GM12878 (cell line): ENCODE measurements around the gene FICD. TPM values are rescaled to one million over a fixed set of nuclear protein-coding genes. Genes with fewer than 3 reads are reported as not detected.

Source experiments
- CBX5 ChIP-seq: sonication (generic); IDR thresholded peaks from 2 replicates; pipeline ENCODE4 v1.6.1; 2016; ENCODE audit warnings: low read depth, moderate library complexity, mild to moderate bottlenecking, inconsistent platforms
- CHD2 ChIP-seq: IDR thresholded peaks from 2 replicates; pipeline ENCODE4 v1.6.1; 2011; ENCODE audit warnings: low read depth, low read length, improper control_type of control experiment, borderline replicate concordance
- CREM ChIP-seq: IDR thresholded peaks from 2 replicates; pipeline ENCODE4 v1.6.1; 2014; ENCODE audit warnings: antibody characterized with exemption, low read depth
- ETV6 ChIP-seq, 2 experiments: fragments of 450-650 bp in 1 of 2; IDR thresholded peaks in 1 of 2; conservative IDR thresholded peaks in 1 of 2; 2 replicates each; pipeline ENCODE4 v1.6.1; 2014; ENCODE audit warnings: antibody characterized with exemption in 1 of 2, borderline replicate concordance in 1 of 2, low read depth in 1 of 2, mild to moderate bottlenecking in 1 of 2, moderate library complexity in 1 of 2
- EZH2 ChIP-seq: IDR thresholded peaks from 2 replicates; pipeline ENCODE4 v1.6.1; 2012; ENCODE audit warnings: low read depth, mild to moderate bottlenecking, control low read depth, inconsistent platforms, low read length, borderline replicate concordance; ENCODE audit not compliant: control insufficient read depth
- HDAC2 ChIP-seq: fragments of 200-600 bp; sonication (generic); IDR thresholded peaks from 2 replicates; pipeline ENCODE4 v1.6.1; 2017
- HDAC6 ChIP-seq: fragments of 200-600 bp; sonication (generic); IDR thresholded peaks from one replicate; pipeline ENCODE4 v1.8.0; 2017; ENCODE audit warnings: antibody characterized with exemption; ENCODE audit not compliant: unreplicated experiment
- KAT2A ChIP-seq: conservative IDR thresholded peaks from 2 replicates; pipeline ENCODE4 v1.6.1; 2011; ENCODE audit warnings: low read depth, low read length; ENCODE audit not compliant: control insufficient read depth
- NFIC ChIP-seq: IDR thresholded peaks from 2 replicates; pipeline ENCODE4 v1.6.1; 2012; ENCODE audit warnings: low read depth, mild to moderate bottlenecking, inconsistent platforms, low read length, moderate library complexity
- NFYA ChIP-seq: IDR thresholded peaks from 2 replicates; pipeline ENCODE4 v1.6.1; 2011; ENCODE audit warnings: low read depth, mild to moderate bottlenecking, low read length, improper control_type of control experiment, borderline replicate concordance
- NR2C2 ChIP-seq: IDR thresholded peaks from 2 replicates; pipeline ENCODE4 v1.6.1; 2011; ENCODE audit warnings: borderline replicate concordance, low read depth; ENCODE audit not compliant: control insufficient read depth, insufficient read length
- NR2F1 ChIP-seq: fragments of 450-650 bp; conservative IDR thresholded peaks from 2 replicates; pipeline ENCODE4 v1.6.1; 2017; ENCODE audit warnings: mild to moderate bottlenecking
- POLR2AphosphoS5 ChIP-seq: IDR thresholded peaks from 2 replicates; pipeline ENCODE4 v1.6.1; 2011; ENCODE audit warnings: mild to moderate bottlenecking, low read length, inconsistent platforms
- RBBP5 ChIP-seq: fragments of 200-600 bp; sonication (generic); conservative IDR thresholded peaks from 2 replicates; pipeline ENCODE4 v1.6.1; 2016
- RUNX3 ChIP-seq: IDR thresholded peaks from 2 replicates; pipeline ENCODE4 v1.6.1; 2012; ENCODE audit warnings: low read length, inconsistent platforms
- SIN3A ChIP-seq: IDR thresholded peaks from 2 replicates; pipeline ENCODE4 v1.6.1; 2012; ENCODE audit warnings: low read depth, low read length, improper control_type of control experiment
- SP1 ChIP-seq: IDR thresholded peaks from one replicate; pipeline ENCODE4 v1.6.1; 2011; ENCODE audit warnings: low read depth, low read length
- SUZ12 ChIP-seq: fragments of 200-600 bp; sonication (generic); IDR thresholded peaks from one replicate; pipeline ENCODE4 v1.6.1; 2018; ENCODE audit warnings: antibody characterized with exemption, mild to moderate bottlenecking; ENCODE audit not compliant: unreplicated experiment
- ZNF274 ChIP-seq: IDR thresholded peaks from one replicate; pipeline ENCODE4 v1.8.0; 2011; ENCODE audit not compliant: insufficient read length, insufficient read depth
- ZZZ3 ChIP-seq: IDR thresholded peaks from 2 replicates; pipeline ENCODE4 v1.6.1; 2011; ENCODE audit warnings: low read depth; ENCODE audit not compliant: control insufficient read depth, insufficient read length
- polyA plus RNA-seq, 11 experiments: library from polyadenylated mRNA; depleted of rRNA in 4 of 11; unstranded in 6 of 11; stranded (reverse) in 5 of 11; fragments of >200 nt; fragmentation: Nextera tagmentation in 4 of 11; fragmentation: Illumina TruSeq in 1 of 11; extraction: Ambion mirVana in 4 of 11; extraction: Trizol in 1 of 11; gene quantifications; 1 replicate in 1 of 11; 2 replicates in 10 of 11; pipeline versions ENCODE4 v1.2.1 to v1.2.3, GENCODE V29; 2011 to 2016; ENCODE audit warnings: inconsistent platforms in 2 of 11, missing spikeins in 2 of 11, low read depth in 1 of 11
- total RNA-seq, 4 experiments: library from RNA; depleted of rRNA in 3 of 4; stranded (reverse); fragments of >200 nt in 3 of 4; fragmentation: Illumina TruSeq in 1 of 4; extraction: Trizol in 1 of 4; gene quantifications; 2 replicates each; pipeline versions ENCODE4 v1.2.1 to v1.2.3, GENCODE V29; 2013 to 2021
- TF ChIP-seq, protein P1 (sequence below): IDR thresholded peaks from 2 replicates; pipeline ENCODE4 v1.6.1; 2012; ENCODE audit warnings: low read depth, low read length, improper control_type of control experiment
- TF ChIP-seq, protein P2 (sequence below): IDR thresholded peaks from 2 replicates; pipeline ENCODE4 v1.6.1; 2012; ENCODE audit warnings: low read depth, low read length, improper control_type of control experiment
- TF ChIP-seq, protein P3 (sequence below): IDR thresholded peaks from 2 replicates; pipeline ENCODE4 v1.6.1; 2012; ENCODE audit warnings: low read depth, low read length, improper control_type of control experiment
- TF ChIP-seq, protein P4 (sequence below): fragments of 450-650 bp; IDR thresholded peaks from 2 replicates; pipeline ENCODE4 v1.6.1; 2018; ENCODE audit warnings: borderline replicate concordance, mild to moderate bottlenecking; ENCODE audit not compliant: partially characterized antibody
- TF ChIP-seq, protein P5 (sequence below): IDR thresholded peaks from 2 replicates; pipeline ENCODE4 v1.6.1; 2012; ENCODE audit warnings: low read length, inconsistent platforms

The FICD gene
- total and polyA plus RNA-seq, 10 of the 15 experiments (the other 5 are each of a cell fraction or from before 2014, with no cell fraction given): 1.1 to 9.4 (median 4.3) TPM

DNA sequence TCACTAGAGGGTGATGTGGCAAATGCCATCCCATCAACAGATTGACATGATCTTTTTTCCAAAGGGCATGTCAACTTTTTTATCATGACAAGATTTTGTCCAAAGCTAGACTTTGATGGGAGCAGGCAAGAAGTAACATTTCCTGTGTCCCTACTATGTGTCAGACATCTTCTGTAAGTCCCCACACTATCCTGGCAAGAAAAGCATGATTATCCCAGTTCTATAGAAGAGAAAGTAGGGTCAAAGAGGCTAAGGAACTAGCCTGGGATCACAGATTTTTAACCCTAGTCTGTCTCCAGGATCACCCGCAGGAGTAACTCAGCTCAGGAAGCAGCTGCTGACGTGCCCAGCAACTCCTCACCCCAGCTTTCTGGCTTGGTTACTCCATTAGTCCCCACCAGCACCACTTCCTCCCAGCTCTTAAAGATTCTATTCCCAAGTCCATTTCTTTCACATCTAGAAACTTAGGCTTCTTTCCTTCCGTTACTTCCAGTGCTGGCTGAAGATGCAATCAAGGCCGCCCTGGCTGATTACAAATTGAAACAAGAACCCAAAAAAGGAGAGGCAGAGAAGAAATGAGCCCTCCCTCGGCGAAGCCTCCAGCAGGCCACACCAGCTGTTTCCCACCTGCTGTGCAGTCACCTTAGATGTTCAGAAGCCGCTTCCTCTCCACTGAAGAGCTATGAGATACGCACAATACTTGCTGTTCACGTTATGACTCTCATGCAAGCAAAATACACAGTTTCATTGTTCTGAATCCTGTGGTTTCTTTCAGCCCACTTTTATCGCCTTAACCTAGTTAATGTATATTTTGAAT lies 53.5 kb downstream of the FICD start (continued):
- TF ChIP-seq SUZ12: no peak
- peak; percentile 92 for TF ChIP-seq CHD2
- TF ChIP-seq ZZZ3: no peak
- no peak for TF ChIP-seq RUNX3
- TF ChIP-seq, protein P1, sequence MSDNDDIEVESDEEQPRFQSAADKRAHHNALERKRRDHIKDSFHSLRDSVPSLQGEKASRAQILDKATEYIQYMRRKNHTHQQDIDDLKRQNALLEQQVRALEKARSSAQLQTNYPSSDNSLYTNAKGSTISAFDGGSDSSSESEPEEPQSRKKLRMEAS: 0 out of 2 replicates have a peak, but pooled peaks have one; percentile 40
- TF ChIP-seq HDAC2: no peak
- TF ChIP-seq ZNF274: no peak
- no peak for TF ChIP-seq KAT2A
- TF ChIP-seq SIN3A: 0 out of 2 replicates have a peak, but pooled peaks have one; percentile 44
- no peak for TF ChIP-seq RBBP5
- TF ChIP-seq CREM: peak; percentile 94
- TF ChIP-seq HDAC6: no peak
- TF ChIP-seq EZH2: no peak
- peak; percentile 89 for TF ChIP-seq SP1
- peak; percentile 90 for TF ChIP-seq NR2F1
- no peak for TF ChIP-seq NFIC
- TF ChIP-seq, protein P2, sequence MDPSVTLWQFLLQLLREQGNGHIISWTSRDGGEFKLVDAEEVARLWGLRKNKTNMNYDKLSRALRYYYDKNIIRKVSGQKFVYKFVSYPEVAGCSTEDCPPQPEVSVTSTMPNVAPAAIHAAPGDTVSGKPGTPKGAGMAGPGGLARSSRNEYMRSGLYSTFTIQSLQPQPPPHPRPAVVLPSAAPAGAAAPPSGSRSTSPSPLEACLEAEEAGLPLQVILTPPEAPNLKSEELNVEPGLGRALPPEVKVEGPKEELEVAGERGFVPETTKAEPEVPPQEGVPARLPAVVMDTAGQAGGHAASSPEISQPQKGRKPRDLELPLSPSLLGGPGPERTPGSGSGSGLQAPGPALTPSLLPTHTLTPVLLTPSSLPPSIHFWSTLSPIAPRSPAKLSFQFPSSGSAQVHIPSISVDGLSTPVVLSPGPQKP: no peak
- TF ChIP-seq, protein P3, sequence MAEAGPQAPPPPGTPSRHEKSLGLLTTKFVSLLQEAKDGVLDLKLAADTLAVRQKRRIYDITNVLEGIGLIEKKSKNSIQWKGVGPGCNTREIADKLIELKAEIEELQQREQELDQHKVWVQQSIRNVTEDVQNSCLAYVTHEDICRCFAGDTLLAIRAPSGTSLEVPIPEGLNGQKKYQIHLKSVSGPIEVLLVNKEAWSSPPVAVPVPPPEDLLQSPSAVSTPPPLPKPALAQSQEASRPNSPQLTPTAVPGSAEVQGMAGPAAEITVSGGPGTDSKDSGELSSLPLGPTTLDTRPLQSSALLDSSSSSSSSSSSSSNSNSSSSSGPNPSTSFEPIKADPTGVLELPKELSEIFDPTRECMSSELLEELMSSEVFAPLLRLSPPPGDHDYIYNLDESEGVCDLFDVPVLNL: no peak
- TF ChIP-seq, protein P4, sequence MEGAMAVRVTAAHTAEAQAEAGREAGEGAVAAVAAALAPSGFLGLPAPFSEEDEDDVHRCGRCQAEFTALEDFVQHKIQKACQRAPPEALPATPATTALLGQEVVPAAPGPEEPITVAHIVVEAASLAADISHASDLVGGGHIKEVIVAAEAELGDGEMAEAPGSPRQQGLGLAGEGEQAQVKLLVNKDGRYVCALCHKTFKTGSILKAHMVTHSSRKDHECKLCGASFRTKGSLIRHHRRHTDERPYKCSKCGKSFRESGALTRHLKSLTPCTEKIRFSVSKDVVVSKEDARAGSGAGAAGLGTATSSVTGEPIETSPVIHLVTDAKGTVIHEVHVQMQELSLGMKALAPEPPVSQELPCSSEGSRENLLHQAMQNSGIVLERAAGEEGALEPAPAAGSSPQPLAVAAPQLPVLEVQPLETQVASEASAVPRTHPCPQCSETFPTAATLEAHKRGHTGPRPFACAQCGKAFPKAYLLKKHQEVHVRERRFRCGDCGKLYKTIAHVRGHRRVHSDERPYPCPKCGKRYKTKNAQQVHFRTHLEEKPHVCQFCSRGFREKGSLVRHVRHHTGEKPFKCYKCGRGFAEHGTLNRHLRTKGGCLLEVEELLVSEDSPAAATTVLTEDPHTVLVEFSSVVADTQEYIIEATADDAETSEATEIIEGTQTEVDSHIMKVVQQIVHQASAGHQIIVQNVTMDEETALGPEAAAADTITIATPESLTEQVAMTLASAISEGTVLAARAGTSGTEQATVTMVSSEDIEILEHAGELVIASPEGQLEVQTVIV: no peak
- no peak for TF ChIP-seq NFYA
- peak; percentile 82 for TF ChIP-seq POLR2AphosphoS5
- TF ChIP-seq NR2C2: no peak
- TF ChIP-seq CBX5: no peak
- TF ChIP-seq, protein P5, sequence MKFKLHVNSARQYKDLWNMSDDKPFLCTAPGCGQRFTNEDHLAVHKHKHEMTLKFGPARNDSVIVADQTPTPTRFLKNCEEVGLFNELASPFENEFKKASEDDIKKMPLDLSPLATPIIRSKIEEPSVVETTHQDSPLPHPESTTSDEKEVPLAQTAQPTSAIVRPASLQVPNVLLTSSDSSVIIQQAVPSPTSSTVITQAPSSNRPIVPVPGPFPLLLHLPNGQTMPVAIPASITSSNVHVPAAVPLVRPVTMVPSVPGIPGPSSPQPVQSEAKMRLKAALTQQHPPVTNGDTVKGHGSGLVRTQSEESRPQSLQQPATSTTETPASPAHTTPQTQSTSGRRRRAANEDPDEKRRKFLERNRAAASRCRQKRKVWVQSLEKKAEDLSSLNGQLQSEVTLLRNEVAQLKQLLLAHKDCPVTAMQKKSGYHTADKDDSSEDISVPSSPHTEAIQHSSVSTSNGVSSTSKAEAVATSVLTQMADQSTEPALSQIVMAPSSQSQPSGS: no peak
- peak in 1 of 2 experiments; percentile 93; a peak in 2 of 4 replicates for TF ChIP-seq ETV6 (conservative IDR thresholded peaks at IDR 0.05 in 1 of 2, IDR thresholded peaks at IDR 0.05 in 1 of 2; ENCODE audit: borderline replicate concordance in 1 of 2, low read depth in 1 of 2)
